Endothelial cell of umbilical vein (primary cell): Measurements from ENCODE around the gene SV2C.

ENCODE experiments used
- EZH2 ChIP-seq: IDR thresholded peaks from 2 replicates; pipeline ENCODE4 v1.6.1; 2012; ENCODE audit warnings: borderline replicate concordance, low read depth, mild to moderate bottlenecking, moderate library complexity, low read length, inconsistent platforms; ENCODE audit not compliant: severe bottlenecking
- POLR2A ChIP-seq: IDR thresholded peaks from 2 replicates; pipeline ENCODE4 v1.6.1; 2012; ENCODE audit warnings: low read depth, mild to moderate bottlenecking, control low read depth, low read length
- POLR2AphosphoS5 ChIP-seq: IDR thresholded peaks from 2 replicates; pipeline ENCODE4 v1.6.1; 2012; ENCODE audit warnings: low read depth, mild to moderate bottlenecking, control low read depth, low read length, moderate library complexity; ENCODE audit not compliant: insufficient read depth
- TF ChIP-seq, protein P1 (sequence below), 2 donors: IDR thresholded peaks; 1 replicate in 1 of 2; 2 replicates in 1 of 2; pipeline ENCODE4 v1.5.1; 2011; ENCODE audit warnings: low read length in 2 of 2, mild to moderate bottlenecking in 2 of 2, moderate library complexity in 2 of 2, control low read depth in 1 of 2, inconsistent platforms in 1 of 2, low read depth in 1 of 2; ENCODE audit not compliant: insufficient read depth in 1 of 2; ENCODE audit errors: extremely low read depth in 1 of 2
- TF ChIP-seq, protein P2 (sequence below): IDR thresholded peaks from 2 replicates; pipeline ENCODE4 v1.6.1; 2011; ENCODE audit not compliant: insufficient read depth, insufficient read length

DNA sequence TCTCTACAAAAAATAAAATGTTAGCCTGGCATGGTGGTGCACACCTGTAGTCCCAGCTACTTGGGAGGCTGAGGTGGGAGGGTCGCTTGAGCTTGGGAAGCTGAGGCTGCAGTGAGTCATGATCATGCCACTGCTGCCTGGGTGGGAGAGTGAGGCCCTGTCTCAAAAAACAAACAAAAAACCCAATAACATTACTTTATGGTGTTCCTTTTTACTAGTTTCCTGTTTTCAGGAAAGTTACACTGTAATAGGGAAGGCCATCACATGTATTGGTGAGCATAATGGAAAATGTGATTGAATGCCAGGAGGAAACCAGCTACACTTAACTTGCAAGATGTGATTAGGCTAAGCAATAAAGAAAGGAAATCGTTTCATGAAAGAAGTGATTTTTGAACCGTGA is 42.7 kb downstream of the SV2C start:
- TF ChIP-seq, protein P1, sequence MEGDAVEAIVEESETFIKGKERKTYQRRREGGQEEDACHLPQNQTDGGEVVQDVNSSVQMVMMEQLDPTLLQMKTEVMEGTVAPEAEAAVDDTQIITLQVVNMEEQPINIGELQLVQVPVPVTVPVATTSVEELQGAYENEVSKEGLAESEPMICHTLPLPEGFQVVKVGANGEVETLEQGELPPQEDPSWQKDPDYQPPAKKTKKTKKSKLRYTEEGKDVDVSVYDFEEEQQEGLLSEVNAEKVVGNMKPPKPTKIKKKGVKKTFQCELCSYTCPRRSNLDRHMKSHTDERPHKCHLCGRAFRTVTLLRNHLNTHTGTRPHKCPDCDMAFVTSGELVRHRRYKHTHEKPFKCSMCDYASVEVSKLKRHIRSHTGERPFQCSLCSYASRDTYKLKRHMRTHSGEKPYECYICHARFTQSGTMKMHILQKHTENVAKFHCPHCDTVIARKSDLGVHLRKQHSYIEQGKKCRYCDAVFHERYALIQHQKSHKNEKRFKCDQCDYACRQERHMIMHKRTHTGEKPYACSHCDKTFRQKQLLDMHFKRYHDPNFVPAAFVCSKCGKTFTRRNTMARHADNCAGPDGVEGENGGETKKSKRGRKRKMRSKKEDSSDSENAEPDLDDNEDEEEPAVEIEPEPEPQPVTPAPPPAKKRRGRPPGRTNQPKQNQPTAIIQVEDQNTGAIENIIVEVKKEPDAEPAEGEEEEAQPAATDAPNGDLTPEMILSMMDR (IDR thresholded peaks at IDR 0.05; ENCODE audit: extremely low read depth in 1 of 2, insufficient read depth in 1 of 2, low read depth in 1 of 2, low read length in 2 of 2) = no peak
- TF ChIP-seq EZH2 (no peak), POLR2A (no peak), POLR2AphosphoS5 (no peak)
- TF ChIP-seq, protein P2, sequence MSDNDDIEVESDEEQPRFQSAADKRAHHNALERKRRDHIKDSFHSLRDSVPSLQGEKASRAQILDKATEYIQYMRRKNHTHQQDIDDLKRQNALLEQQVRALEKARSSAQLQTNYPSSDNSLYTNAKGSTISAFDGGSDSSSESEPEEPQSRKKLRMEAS = no peak
